Hepatocyte (in vitro differentiated cells): ENCODE results near the gene PCDH10.

ENCODE experiments used
- EZH2phosphoT487 ChIP-seq: fragments of 200-600 bp; sonication (generic); IDR thresholded peaks from one replicate; pipeline ENCODE4 v1.6.1; 2018; ENCODE audit warnings: antibody characterized with exemption, mild to moderate bottlenecking, low read depth, moderate library complexity; ENCODE audit not compliant: unreplicated experiment, severe bottlenecking
- TF ChIP-seq, protein P1 (sequence below): fragments of 200-600 bp; sonication (generic); IDR thresholded peaks from 2 replicates; pipeline ENCODE4 v1.5.1; 2016; ENCODE audit warnings: antibody characterized with exemption, mild to moderate bottlenecking; ENCODE audit not compliant: poor library complexity

DNA sequence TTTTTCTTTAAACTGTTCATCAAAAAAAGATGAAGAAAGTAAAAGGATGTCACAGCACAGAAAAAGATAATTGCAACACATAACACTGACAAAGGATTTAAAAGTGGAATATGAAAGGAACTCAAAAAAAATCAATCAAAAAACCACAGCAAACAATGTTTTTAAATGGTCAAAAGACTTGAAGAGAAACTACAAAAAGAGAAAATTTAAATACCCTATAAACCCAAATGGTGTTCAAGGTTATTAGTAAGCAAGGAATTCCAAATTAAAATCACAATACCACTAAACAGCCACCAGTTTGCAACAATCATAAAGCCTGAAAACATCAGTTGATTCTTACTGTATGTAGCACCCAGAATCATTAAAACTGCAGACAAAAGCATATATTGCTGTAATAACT is 36.5 kb upstream of the PCDH10 start:
- TF ChIP-seq, protein P1, sequence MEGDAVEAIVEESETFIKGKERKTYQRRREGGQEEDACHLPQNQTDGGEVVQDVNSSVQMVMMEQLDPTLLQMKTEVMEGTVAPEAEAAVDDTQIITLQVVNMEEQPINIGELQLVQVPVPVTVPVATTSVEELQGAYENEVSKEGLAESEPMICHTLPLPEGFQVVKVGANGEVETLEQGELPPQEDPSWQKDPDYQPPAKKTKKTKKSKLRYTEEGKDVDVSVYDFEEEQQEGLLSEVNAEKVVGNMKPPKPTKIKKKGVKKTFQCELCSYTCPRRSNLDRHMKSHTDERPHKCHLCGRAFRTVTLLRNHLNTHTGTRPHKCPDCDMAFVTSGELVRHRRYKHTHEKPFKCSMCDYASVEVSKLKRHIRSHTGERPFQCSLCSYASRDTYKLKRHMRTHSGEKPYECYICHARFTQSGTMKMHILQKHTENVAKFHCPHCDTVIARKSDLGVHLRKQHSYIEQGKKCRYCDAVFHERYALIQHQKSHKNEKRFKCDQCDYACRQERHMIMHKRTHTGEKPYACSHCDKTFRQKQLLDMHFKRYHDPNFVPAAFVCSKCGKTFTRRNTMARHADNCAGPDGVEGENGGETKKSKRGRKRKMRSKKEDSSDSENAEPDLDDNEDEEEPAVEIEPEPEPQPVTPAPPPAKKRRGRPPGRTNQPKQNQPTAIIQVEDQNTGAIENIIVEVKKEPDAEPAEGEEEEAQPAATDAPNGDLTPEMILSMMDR = no peak
- TF ChIP-seq EZH2phosphoT487 = no peak
